ENCODE data around the gene HNRNPUL2.
"Not testable (repeated sequence)": the region's sequence is repeated elsewhere in the genome, so short reads cannot be mapped to it uniquely, and the experiment has no call there.

Gene HNRNPUL2

DNA sequence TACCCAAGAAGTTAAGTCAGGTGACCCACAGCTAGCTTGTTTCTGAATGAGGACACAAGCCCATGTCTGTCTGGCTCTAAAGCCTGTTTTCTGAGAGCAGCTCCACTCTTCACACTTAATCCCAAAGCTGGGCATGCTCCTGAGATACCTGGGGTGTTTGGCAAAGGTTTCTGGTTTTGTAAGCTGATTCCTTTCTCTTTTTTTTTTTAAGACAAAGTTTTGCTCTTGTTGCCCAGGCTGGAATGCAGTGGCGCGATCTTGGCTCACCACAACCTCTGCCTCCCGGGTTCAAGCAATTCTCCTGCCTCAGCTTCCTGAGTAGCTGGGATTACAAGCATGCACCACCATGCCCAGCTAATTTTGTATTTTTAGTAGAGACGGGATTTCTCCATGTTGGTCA is 33.6 kb downstream of the HNRNPUL2 start:
- not testable (repeated sequence) for H3K27me3 ChIP-seq (ENCODE audit: insufficient read depth, low read length); H3K4me1 ChIP-seq (ENCODE audit: insufficient read depth, low read length); H3K9ac ChIP-seq (ENCODE audit: low read depth, low read length); H3K4me3 ChIP-seq (ENCODE audit: low read length); H3K9me3 ChIP-seq (ENCODE audit: insufficient read depth, low read depth, low read length); H3K27ac ChIP-seq (ENCODE audit: low read length)
- peaks cover 38% of the 10 kb centered on the region for H3K36me3 ChIP-seq (ENCODE audit: insufficient read depth, low read depth, low read length)

DNA sequence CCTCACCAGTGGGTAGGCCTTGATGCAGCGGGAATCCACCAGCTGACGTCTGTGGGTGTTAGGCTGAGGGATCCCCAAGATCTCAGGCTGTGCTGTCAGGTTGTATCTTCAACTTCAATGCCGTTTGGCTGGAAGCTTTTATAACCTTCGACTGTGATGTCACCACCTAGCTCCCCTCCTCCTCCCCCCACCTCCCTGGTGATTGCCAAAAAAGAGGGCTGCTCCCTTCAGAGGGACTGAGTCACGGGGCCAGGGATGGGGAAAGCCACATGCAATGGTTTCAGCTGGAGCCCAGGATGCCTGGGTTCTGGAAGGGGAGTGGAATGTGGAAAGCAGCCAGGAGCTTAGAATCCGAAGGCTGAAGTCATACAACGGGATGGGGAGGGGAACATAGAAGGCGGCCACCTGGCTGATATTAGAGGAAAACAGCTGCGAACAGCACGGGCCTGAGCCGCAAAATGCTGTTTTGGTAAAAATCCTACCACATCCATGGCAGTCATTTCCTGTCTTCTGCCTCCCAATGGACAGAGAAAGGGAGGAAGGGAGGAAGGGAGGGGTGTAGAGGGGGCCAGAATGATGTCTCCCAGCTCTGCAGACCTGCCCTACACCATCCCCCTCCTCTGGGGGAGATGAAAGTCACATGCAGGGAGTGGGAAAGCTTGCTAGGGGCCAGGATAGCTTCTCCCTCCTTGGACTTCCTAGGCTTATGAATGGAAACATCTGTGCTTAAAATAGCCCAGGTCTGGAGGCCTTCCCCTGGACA is 37.7 kb downstream of the HNRNPUL2 start, which contains the start of gene LRRN4CL:
Gene LRRN4CL, minus strand, starts transcription at position 110 of the 763 bp plus-strand sequence. CDS start 1,022 bp downstream, outside the sequence.
- Histone ChIP-seq H3K27ac (ENCODE audit: low read length) (no peak within 1 kb of the TSS), H3K4me1 (ENCODE audit: insufficient read depth, low read length) (no peaks in the 10 kb centered on the region), H3K36me3 (ENCODE audit: insufficient read depth, low read depth, low read length) (peaks cover 38% of the 10 kb centered on the region), H3K9ac (ENCODE audit: low read depth, low read length) (no peak within 1 kb of the TSS), H3K9me3 (ENCODE audit: insufficient read depth, low read depth, low read length) (no peaks in the 10 kb centered on the region), H3K27me3 (ENCODE audit: insufficient read depth, low read length) (no peaks in the 10 kb centered on the region), H3K4me3 (ENCODE audit: low read length) (no peak within 1 kb of the TSS)

DNA sequence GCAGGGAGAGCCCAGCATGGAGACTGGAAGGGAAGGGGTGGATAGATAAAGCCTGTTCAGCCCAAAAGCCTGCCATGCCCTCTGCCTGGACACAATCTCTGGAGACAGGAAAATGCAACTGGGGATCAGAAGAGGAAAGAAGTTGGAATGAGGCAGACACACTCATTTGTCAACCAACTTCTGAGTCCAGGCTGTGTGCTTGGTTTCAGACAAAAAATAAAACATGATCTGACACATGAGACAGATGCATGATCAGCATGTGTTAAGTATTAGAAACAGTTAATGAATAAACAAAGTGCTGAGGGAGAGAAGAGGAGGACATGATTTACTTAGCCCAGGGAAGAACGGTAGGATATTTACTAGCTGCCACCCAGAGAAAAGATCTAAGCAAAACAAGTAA is 38.8 kb downstream of the HNRNPUL2 start:
- Histone ChIP-seq H3K27ac (ENCODE audit: low read length) (no peak overlapping the region), H3K9ac (ENCODE audit: low read depth, low read length) (no peak overlapping the region), H3K4me3 (ENCODE audit: low read length) (no peak overlapping the region)

DNA sequence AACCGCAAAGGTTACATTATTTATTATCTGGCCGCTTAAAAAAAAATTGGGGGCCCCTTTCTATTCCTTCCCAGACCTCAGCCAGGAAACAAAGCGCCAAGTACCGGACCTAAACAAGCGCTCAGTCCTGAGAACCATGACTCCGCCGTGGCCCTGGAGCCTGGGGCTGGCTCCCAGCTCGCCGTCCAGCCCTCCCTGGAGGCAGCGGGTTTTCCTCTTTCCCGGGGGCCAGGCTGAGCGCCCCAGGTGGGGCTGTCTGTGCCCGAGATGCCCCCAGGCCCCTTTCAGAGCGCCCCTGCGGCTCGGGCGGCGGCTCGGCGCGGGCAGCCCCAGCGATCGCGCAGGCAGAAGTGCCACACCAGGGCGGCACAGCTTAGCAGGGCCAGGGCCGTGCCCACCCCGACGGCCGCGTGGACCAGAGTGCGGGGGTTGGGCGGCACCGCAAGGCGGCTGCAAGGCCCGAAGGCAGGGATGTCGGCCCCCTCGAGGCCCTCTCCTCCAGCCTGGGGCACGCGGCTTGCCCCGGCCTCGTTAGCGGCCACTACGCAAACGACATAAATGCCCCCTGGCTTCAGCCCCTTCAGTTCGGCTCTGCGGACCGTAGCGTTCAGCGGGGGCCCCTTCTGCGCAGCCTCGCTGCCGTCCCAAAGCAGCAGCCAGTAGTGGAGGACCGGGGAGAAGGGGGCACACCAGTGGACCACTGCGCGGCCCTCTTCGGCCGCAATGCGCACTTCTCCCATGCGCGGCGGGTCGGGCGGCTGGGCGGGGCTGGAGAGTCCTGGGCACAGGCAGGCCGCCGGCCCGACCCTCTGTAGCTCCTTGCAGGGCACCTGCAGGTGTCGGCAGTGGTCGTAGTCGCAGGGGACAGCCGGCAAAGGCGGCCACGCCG is 39.5 kb downstream of the HNRNPUL2 start:
- Histone ChIP-seq H3K4me1 (ENCODE audit: insufficient read depth, low read length) (no peaks in the 10 kb centered on the region), H3K27ac (ENCODE audit: low read length) (no peak overlapping the region)

More for the DNA sequence above, 38.8 kb downstream of the HNRNPUL2 start:
- Histone ChIP-seq H3K4me1 (ENCODE audit: insufficient read depth, low read length) (no peaks in the 10 kb centered on the region), H3K9me3 (ENCODE audit: insufficient read depth, low read depth, low read length) (no peaks in the 10 kb centered on the region), H3K27me3 (ENCODE audit: insufficient read depth, low read length) (no peaks in the 10 kb centered on the region), H3K36me3 (ENCODE audit: insufficient read depth, low read depth, low read length) (peaks cover 36% of the 10 kb centered on the region)

DNA sequence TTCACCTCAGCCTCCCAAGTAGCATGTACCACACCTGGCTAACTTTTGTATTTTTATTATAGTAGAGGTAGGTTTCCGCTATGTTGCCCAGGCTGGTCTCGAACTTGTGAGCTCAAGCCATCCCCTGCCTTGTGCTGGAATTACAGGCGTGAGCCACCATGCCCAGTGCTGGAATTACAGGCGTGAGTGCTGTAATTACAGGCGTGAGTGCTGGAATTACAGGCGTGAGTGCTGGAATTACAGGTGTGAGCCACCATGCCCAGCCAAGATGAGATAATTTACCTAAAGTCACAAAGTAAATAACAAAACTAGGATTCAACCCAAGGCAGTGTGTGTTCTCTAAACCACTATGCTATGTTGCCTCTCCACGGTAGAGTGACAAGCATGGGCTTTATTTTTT is 44.7 kb downstream of the HNRNPUL2 start:
- H3K27ac ChIP-seq (ENCODE audit: low read length), result no peak overlapping the region

More for the DNA sequence above, 39.5 kb downstream of the HNRNPUL2 start:
- H3K9me3 ChIP-seq (ENCODE audit: insufficient read depth, low read depth, low read length), result no peaks in the 10 kb centered on the region
- peaks cover 28% of the 10 kb centered on the region for H3K36me3 ChIP-seq (ENCODE audit: insufficient read depth, low read depth, low read length)
- no peak overlapping the region for H3K9ac ChIP-seq (ENCODE audit: low read depth, low read length)
- no peaks in the 10 kb centered on the region for H3K27me3 ChIP-seq (ENCODE audit: insufficient read depth, low read length)
- no peak overlapping the region for H3K4me3 ChIP-seq (ENCODE audit: low read length)

DNA sequence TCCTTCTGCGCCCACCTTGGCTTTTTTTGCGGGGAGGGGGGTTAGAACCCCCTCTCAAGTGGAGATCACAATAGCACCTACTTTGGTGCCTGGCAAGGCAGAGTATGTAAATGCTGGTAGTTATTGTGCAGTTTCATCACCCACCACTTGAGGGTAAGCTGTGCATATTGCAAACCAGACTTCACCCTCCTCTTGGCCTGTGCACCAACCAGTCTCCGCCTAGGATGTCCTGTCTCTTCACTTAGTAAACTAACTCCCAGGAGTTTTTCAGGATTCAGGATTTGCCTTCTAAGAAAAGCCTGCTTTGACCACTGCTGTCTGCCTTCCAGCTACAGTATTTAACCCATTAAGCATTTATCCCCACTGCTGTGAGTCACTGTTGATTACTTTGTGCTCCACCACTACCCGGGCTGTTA is 46.4 kb downstream of the HNRNPUL2 start:
- Histone ChIP-seq H3K4me1 (ENCODE audit: insufficient read depth, low read length) (peaks cover 7% of the 10 kb centered on the region), H3K4me3 (ENCODE audit: low read length) (no peak overlapping the region), H3K27ac (ENCODE audit: low read length) (no peak overlapping the region), H3K9ac (ENCODE audit: low read depth, low read length) (no peak overlapping the region), H3K36me3 (ENCODE audit: insufficient read depth, low read depth, low read length) (peaks cover 22% of the 10 kb centered on the region), H3K9me3 (ENCODE audit: insufficient read depth, low read depth, low read length) (no peaks in the 10 kb centered on the region), H3K27me3 (ENCODE audit: insufficient read depth, low read length) (no peaks in the 10 kb centered on the region)

More for the DNA sequence above, 44.7 kb downstream of the HNRNPUL2 start:
- H3K9me3 ChIP-seq (ENCODE audit: insufficient read depth, low read depth, low read length), result no peaks in the 10 kb centered on the region
- H3K27me3 ChIP-seq (ENCODE audit: insufficient read depth, low read length), result no peaks in the 10 kb centered on the region
- peaks cover 7% of the 10 kb centered on the region for H3K36me3 ChIP-seq (ENCODE audit: insufficient read depth, low read depth, low read length)
- H3K4me3 ChIP-seq (ENCODE audit: low read length), result no peak overlapping the region
- H3K4me1 ChIP-seq (ENCODE audit: insufficient read depth, low read length), result peaks cover 7% of the 10 kb centered on the region
- H3K9ac ChIP-seq (ENCODE audit: low read depth, low read length), result no peak overlapping the region

DNA sequence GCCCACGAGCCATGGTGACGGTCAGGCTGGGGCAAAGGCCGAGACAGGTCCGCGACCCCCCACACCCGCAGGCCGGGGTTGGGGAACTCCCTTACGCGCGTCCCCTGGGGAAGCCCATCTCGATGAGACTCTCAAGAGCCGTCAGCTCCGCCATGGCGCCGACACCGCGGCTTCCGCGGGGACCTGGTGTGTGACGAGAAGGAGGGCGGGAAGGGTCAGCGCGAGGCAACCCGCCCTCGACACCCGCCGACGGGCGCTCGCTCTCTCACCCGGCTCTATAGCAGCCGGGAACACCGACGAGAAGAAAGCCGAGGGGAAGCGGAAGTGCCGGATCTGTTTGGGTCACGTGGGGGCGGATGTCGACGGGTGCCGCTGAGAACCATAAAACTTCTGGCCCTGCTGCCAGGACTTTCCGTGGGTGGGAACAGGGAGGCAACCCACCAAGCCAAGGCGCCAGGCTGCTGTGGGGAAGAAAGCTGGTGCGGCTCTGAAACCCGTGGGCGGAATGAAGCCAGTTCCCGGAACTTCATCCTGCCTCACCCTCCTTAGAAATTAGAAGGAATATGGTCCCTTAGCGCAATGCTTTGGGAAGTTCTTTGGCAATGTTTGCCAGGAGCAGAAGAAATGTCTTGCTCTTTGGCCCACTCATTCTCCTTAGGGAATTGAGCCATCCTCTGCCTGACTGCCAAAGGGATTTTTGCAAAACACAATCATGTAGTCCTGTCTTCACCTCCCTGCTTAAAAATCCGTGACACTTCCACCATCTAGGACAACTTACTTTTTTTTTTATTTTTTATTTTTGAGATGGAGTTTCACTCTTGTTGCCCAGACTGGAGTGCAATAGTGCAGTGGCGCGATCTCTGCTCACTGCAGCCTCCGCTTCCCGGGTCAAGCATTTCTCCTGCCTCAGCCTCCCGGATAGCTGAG is 48.2 kb downstream of the HNRNPUL2 start, which contains the start of gene UBXN1:
Gene UBXN1, minus strand, starts transcription at position 304 of the 927 bp plus-strand sequence. Its CDS starts 150 bp downstream, at position 154.
- Histone ChIP-seq H3K27ac (ENCODE audit: low read length) (peak within 1 kb of the TSS; percentile 89), H3K36me3 (ENCODE audit: insufficient read depth, low read depth, low read length) (peaks cover 28% of the 10 kb centered on the region), H3K9ac (ENCODE audit: low read depth, low read length) (peak within 1 kb of the TSS; percentile 95), H3K9me3 (ENCODE audit: insufficient read depth, low read depth, low read length) (no peaks in the 10 kb centered on the region), H3K4me1 (ENCODE audit: insufficient read depth, low read length) (peaks cover 7% of the 10 kb centered on the region), H3K27me3 (ENCODE audit: insufficient read depth, low read length) (no peaks in the 10 kb centered on the region), H3K4me3 (ENCODE audit: low read length) (peak within 1 kb of the TSS; percentile 96)

DNA sequence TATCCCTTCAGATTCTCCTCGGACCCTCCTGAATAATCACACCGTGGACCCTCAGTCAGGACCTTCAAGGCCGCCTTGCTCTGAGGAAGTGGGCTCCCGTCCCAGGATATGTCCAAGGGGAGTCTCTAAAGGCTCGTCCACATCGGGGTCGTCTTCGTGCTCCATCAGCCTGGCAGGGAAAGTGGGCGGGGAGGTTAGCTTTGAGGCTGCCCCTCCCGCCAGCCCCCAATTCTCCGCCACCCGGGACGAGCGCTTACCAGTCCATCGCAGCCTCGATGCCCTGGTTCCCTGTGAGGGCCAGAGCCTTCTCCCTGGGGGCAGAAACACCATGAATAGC is 48.9 kb downstream of the HNRNPUL2 start:
- H3K9me3 ChIP-seq (ENCODE audit: insufficient read depth, low read depth, low read length), result no peaks in the 10 kb centered on the region
- H3K9ac ChIP-seq (ENCODE audit: low read depth, low read length), result peak overlapping the region; percentile 95
- H3K27ac ChIP-seq (ENCODE audit: low read length), result peak overlapping the region; percentile 89
- H3K27me3 ChIP-seq (ENCODE audit: insufficient read depth, low read length), result no peaks in the 10 kb centered on the region
- H3K4me1 ChIP-seq (ENCODE audit: insufficient read depth, low read length), result peaks cover 7% of the 10 kb centered on the region
- peaks cover 34% of the 10 kb centered on the region for H3K36me3 ChIP-seq (ENCODE audit: insufficient read depth, low read depth, low read length)
- H3K4me3 ChIP-seq (ENCODE audit: low read length), result peak overlapping the region; percentile 96

DNA sequence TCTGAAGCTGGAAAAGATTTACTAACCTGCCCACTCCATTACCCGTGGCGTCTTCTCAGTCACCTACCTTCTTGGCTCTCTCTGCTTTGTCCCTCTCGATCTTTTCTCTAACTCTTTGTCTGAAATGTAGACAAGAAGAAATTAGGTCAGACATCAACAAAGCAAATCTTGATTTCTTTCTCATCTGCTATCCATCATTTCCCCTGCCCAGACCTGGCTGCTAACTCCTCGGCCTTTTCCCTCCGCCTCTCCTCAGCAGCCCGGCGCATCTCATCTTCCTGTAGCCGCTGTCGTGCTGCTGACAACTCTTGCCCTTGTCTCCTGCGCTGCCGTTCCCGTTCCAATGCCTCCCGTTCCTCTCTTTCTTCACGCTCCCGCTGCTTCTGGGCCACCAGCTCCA is 49.5 kb downstream of the HNRNPUL2 start:
- Histone ChIP-seq H3K4me3 (ENCODE audit: low read length) (peak overlapping the region; percentile 96), H3K27ac (ENCODE audit: low read length) (no peak overlapping the region)

DNA sequence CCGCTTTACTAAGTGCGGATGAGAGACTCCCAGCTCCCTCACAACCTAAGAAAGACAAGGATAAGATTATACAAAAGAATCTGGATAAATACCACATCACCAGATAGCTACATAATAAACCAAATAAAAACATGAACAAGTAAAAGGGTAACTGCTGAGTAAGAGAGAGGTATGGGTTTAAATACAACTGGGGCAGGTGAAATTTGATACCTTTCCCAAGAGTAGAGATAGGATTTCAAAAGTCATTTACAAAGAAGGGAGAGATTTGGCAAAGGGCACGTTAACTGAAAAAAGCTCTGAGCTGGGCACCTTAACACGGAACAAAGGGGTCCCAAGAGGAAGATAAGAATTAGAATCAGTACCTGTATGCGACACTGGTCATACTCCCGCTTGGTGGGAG is 50.1 kb downstream of the HNRNPUL2 start:
- no peak overlapping the region for H3K9ac ChIP-seq (ENCODE audit: low read depth, low read length)
- peaks cover 7% of the 10 kb centered on the region for H3K4me1 ChIP-seq (ENCODE audit: insufficient read depth, low read length)
- no peaks in the 10 kb centered on the region for H3K9me3 ChIP-seq (ENCODE audit: insufficient read depth, low read depth, low read length)
- H3K36me3 ChIP-seq (ENCODE audit: insufficient read depth, low read depth, low read length), result peaks cover 42% of the 10 kb centered on the region
- H3K27ac ChIP-seq (ENCODE audit: low read length), result no peak overlapping the region
- no peak overlapping the region for H3K4me3 ChIP-seq (ENCODE audit: low read length)
- no peaks in the 10 kb centered on the region for H3K27me3 ChIP-seq (ENCODE audit: insufficient read depth, low read length)

More for the DNA sequence above, 49.5 kb downstream of the HNRNPUL2 start:
- Histone ChIP-seq H3K4me1 (ENCODE audit: insufficient read depth, low read length) (peaks cover 7% of the 10 kb centered on the region), H3K36me3 (ENCODE audit: insufficient read depth, low read depth, low read length) (peaks cover 41% of the 10 kb centered on the region), H3K27me3 (ENCODE audit: insufficient read depth, low read length) (no peaks in the 10 kb centered on the region), H3K9ac (ENCODE audit: low read depth, low read length) (peak overlapping the region; percentile 95; the same call in 1 of the 2 replicates), H3K9me3 (ENCODE audit: insufficient read depth, low read depth, low read length) (no peaks in the 10 kb centered on the region)

DNA sequence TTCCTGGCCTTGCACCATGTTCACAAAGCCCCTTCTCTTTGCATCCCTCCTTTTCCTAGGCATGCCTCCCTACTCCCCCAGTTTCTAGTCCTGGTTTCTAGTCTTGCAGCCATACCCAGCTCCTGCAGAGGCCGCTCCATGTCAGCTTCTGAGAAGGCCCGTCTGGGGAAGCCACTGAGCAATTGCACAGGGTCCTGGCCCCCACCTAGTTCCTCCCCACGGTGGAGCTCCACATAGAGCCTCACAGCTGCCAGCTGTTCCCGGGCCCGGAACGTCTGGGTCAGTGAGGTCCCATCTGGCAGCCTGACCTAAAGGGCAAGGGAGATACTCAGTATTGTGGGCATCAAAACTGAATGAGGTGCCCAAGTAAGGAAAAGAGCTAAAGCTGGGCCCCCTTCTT is 50.6 kb downstream of the HNRNPUL2 start:
- H3K9ac ChIP-seq (ENCODE audit: low read depth, low read length), result no peak overlapping the region
- no peaks in the 10 kb centered on the region for H3K9me3 ChIP-seq (ENCODE audit: insufficient read depth, low read depth, low read length)
- H3K4me3 ChIP-seq (ENCODE audit: low read length), result no peak overlapping the region
- H3K27ac ChIP-seq (ENCODE audit: low read length), result no peak overlapping the region
- H3K27me3 ChIP-seq (ENCODE audit: insufficient read depth, low read length), result no peaks in the 10 kb centered on the region
- H3K36me3 ChIP-seq (ENCODE audit: insufficient read depth, low read depth, low read length), result peaks cover 42% of the 10 kb centered on the region
- H3K4me1 ChIP-seq (ENCODE audit: insufficient read depth, low read length), result peaks cover 7% of the 10 kb centered on the region
